Osteocyte (in vitro differentiated cells): ENCODE results near the gene DNASE1L1. TPM values are rescaled to one million over a fixed set of nuclear protein-coding genes. Genes with fewer than 3 reads are reported as not detected.

ENCODE experiments used
- DNase-seq: peaks from one replicate; pipeline ENCODE4 v3.0.0; 2021; ENCODE audit warnings: mixed read lengths; ENCODE audit not compliant: unreplicated experiment; ENCODE audit errors: extremely low spot score
- H3K27ac Mint-ChIP-seq: one replicate; pipeline ENCODE4 v1.8.0; 2021; ENCODE audit warnings: mild to moderate bottlenecking, mixed read lengths; ENCODE audit not compliant: unreplicated experiment
- H3K27me3 Mint-ChIP-seq: one replicate; pipeline ENCODE4 v1.8.0; 2021; ENCODE audit warnings: mixed read lengths; ENCODE audit not compliant: unreplicated experiment
- H3K36me3 Mint-ChIP-seq: one replicate; pipeline ENCODE4 v1.8.0; 2021; ENCODE audit warnings: mixed read lengths; ENCODE audit not compliant: unreplicated experiment
- H3K4me1 Mint-ChIP-seq: one replicate; pipeline ENCODE4 v1.8.0; 2021; ENCODE audit warnings: mixed read lengths; ENCODE audit not compliant: unreplicated experiment
- H3K4me3 Mint-ChIP-seq: one replicate; pipeline ENCODE4 v1.8.0; 2021; ENCODE audit warnings: mild to moderate bottlenecking, moderate library complexity, mixed read lengths; ENCODE audit not compliant: unreplicated experiment
- H3K9me3 Mint-ChIP-seq: one replicate; pipeline ENCODE4 v1.8.0; 2021; ENCODE audit warnings: mixed read lengths; ENCODE audit not compliant: unreplicated experiment
- CTCF ChIP-seq: fragments of 200-600 bp; sonication (generic); IDR thresholded peaks from 2 replicates; pipeline ENCODE4 v1.5.0; 2021; ENCODE audit warnings: antibody characterized with exemption, mild to moderate bottlenecking, moderate library complexity
- total RNA-seq: library from RNA; stranded (reverse); gene quantifications from 2 replicates; pipeline ENCODE4 v1.2.1, GENCODE V29; 2021

Gene DNASE1L1
- total RNA-seq, 1 donor from 2014 or later: 28.1 TPM

GRCh38 chrX:154436374-154436982 is 27.4 kb upstream of the DNASE1L1 start:
- peak overlapping the region; percentile 73 for H3K4me3 Mint-ChIP-seq
- peak overlapping the region; percentile 81 for H3K27ac Mint-ChIP-seq
- no peaks in the 10 kb centered on the region for H3K27me3 Mint-ChIP-seq
- peak; percentile 85 for DNase-seq
- peaks cover 8% of the 10 kb centered on the region for H3K4me1 Mint-ChIP-seq
- H3K36me3 Mint-ChIP-seq: peaks cover under 1% of the 10 kb centered on the region
- TF ChIP-seq CTCF: no peak
- no peaks in the 10 kb centered on the region for H3K9me3 Mint-ChIP-seq

GRCh38 chrX:154435171-154435733 is 26.2 kb upstream of the DNASE1L1 start:
- Mint-ChIP-seq H3K9me3 (peaks cover 4% of the 10 kb centered on the region), H3K4me3 (no peak overlapping the region), H3K36me3 (no peaks in the 10 kb centered on the region), H3K27me3 (no peaks in the 10 kb centered on the region), H3K4me1 (peaks cover 14% of the 10 kb centered on the region), H3K27ac (peak overlapping the region; percentile 27)
- DNase-seq: peak; percentile 78
- TF ChIP-seq CTCF: no peak

- no peak for TF ChIP-seq CTCF
- H3K4me1 Mint-ChIP-seq: peaks cover 16% of the 10 kb centered on the region
- DNase-seq: no peak
- no peaks in the 10 kb centered on the region for H3K27me3 Mint-ChIP-seq
- no peak overlapping the region for H3K27ac Mint-ChIP-seq
- H3K9me3 Mint-ChIP-seq: peaks cover 4% of the 10 kb centered on the region
- no peaks in the 10 kb centered on the region for H3K36me3 Mint-ChIP-seq
- no peak overlapping the region for H3K4me3 Mint-ChIP-seq
Observed at GRCh38 chrX:154434394-154435168, 25.5 kb upstream of the DNASE1L1 start.

GRCh38 chrX:154433605-154434004 is 24.6 kb upstream of the DNASE1L1 start:
- Mint-ChIP-seq H3K36me3 (no peaks in the 10 kb centered on the region), H3K4me3 (no peak overlapping the region), H3K9me3 (peaks cover 4% of the 10 kb centered on the region), H3K27ac (no peak overlapping the region), H3K4me1 (peaks cover 22% of the 10 kb centered on the region), H3K27me3 (no peaks in the 10 kb centered on the region)
- DNase-seq: no peak
- no peak for TF ChIP-seq CTCF

- H3K27ac Mint-ChIP-seq: no peak overlapping the region
- no peaks in the 10 kb centered on the region for H3K27me3 Mint-ChIP-seq
- no peaks in the 10 kb centered on the region for H3K36me3 Mint-ChIP-seq
- no peak for DNase-seq
- H3K9me3 Mint-ChIP-seq: peaks cover 4% of the 10 kb centered on the region
- TF ChIP-seq CTCF: no peak
- no peak overlapping the region for H3K4me3 Mint-ChIP-seq
- peaks cover 23% of the 10 kb centered on the region for H3K4me1 Mint-ChIP-seq
Observed at GRCh38 chrX:154432210-154432609, 23.2 kb upstream of the DNASE1L1 start.
